Measurements from ENCODE around the gene LIN37.

LIN37 gene

DNA sequence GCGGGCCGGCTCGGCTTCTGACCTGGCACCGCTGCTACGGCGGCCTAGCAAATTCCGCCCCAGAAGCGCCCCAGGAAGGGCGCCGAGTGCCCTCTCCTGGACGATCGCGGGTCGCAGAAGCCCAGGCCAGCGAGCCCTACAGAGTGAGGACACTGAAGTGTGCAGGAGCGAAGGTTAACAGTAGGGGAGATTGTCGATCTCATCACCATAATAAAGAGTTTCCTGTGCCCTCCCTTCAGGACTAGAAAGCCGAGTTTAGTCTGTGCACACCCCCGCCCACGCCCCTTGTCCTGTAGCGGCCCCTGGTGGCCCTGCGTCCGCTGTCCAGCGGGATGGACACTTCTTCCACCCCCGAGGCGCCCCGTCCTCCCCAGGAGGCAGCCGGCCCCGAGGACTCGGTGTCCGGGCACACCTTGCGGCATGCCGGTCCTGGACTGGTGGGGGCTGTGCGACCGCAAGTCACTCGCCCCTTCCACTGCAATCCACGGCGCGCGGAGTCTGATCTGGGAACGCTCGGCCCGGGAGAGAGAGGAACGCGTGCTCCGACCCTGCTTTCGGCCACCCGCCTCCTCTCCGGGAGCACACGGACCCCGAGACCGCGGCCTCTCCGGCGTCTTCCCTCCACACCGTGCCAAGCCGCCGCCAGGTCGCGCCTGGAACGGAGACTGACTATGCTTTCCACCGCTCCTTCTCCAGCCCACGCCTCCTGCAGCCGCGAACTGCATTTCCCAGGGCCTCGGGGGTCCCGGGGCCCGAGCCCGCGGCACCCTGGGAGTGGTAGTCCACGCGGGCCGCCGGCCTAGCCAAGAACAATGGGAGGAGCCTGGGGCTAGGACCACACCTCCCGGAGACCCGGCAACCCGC is 31.3 kb upstream of the LIN37 start (continued):
- TF ChIP-seq CSRNP3 (CRISPR knock-in tag; IDR thresholded peaks at IDR 0.05) (no peak), ZFP3 (CRISPR knock-in tag; IDR thresholded peaks at IDR 0.05) (peak; percentile 31; the same call in 1 of the 2 replicates), ARNTL (CRISPR knock-in tag; IDR thresholded peaks at IDR 0.05; ENCODE audit: borderline replicate concordance, low read depth) (no peak), TOX (CRISPR knock-in tag; IDR thresholded peaks at IDR 0.05; ENCODE audit: borderline replicate concordance) (no peak), CREB5 (CRISPR knock-in tag; IDR thresholded peaks at IDR 0.05; ENCODE audit: low read depth) (no peak), PATZ1 (CRISPR knock-in tag; IDR thresholded peaks at IDR 0.05; ENCODE audit: borderline replicate concordance) (no peak), ZFP30 (CRISPR knock-in tag; IDR thresholded peaks at IDR 0.05) (no peak), ZNF565 (CRISPR knock-in tag; conservative IDR thresholded peaks at IDR 0.05; ENCODE audit: low read depth) (no peak), SNAI2 (CRISPR knock-in tag; IDR thresholded peaks at IDR 0.05) (no peak)

GRCh38 chr19:35717665-35718344 is 30.6 kb upstream of the LIN37 start, which contains the start of gene KMT2B:
Gene KMT2B, plus strand, starts transcription at chr19:35718003. Its CDS starts 16 bp downstream, at chr19:35718019.
- no peak for TF ChIP-seq CSDC2 (CRISPR knock-in tag; IDR thresholded peaks at IDR 0.05)
- TF ChIP-seq, protein P1, sequence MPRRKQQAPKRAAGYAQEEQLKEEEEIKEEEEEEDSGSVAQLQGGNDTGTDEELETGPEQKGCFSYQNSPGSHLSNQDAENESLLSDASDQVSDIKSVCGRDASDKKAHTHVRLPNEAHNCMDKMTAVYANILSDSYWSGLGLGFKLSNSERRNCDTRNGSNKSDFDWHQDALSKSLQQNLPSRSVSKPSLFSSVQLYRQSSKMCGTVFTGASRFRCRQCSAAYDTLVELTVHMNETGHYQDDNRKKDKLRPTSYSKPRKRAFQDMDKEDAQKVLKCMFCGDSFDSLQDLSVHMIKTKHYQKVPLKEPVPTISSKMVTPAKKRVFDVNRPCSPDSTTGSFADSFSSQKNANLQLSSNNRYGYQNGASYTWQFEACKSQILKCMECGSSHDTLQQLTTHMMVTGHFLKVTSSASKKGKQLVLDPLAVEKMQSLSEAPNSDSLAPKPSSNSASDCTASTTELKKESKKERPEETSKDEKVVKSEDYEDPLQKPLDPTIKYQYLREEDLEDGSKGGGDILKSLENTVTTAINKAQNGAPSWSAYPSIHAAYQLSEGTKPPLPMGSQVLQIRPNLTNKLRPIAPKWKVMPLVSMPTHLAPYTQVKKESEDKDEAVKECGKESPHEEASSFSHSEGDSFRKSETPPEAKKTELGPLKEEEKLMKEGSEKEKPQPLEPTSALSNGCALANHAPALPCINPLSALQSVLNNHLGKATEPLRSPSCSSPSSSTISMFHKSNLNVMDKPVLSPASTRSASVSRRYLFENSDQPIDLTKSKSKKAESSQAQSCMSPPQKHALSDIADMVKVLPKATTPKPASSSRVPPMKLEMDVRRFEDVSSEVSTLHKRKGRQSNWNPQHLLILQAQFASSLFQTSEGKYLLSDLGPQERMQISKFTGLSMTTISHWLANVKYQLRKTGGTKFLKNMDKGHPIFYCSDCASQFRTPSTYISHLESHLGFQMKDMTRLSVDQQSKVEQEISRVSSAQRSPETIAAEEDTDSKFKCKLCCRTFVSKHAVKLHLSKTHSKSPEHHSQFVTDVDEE (CRISPR knock-in tag; IDR thresholded peaks at IDR 0.05), result peak; percentile 1; the same call in 1 of the 2 replicates
- ATAC-seq, result peak; percentile 69; the same call in 2 of the 3 replicates

DNA sequence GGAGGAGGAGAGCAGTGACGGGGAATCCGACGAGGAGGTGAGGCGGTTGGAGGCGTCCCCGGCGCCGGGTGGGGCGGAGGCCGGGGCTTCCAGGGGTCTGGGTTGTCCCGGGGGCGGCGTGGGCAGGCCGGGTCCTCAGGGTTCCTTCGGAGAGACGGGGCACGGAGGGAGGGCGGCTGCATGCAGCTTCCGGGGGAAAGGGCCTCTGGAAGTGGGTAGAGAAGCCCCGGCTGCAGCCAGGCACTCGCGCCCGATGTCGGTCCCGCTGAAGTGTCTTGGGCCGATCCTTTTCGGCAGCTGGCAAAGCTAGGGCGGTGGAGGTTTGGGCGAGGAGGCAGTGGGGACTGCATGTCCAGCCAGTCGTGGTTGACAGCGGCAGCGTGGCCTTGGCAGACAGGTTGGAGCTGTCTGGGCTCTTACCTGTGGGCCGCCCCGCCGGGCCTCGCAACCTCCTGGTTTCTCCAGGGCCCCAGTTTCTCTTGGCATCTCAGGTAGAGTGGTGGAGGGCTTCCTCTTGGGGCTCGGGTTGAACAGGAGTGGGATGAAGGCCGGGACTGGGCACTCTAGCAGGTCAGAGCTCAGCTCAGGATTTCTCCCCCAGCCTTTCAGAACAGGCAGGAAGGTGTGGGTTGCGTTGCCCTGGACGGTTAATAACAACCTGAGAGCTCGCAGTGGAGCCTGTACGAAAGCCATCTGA is 29.9 kb upstream of the LIN37 start:
- no peak for ATAC-seq
- TF ChIP-seq ESRRG (CRISPR knock-in tag; IDR thresholded peaks at IDR 0.05) (no peak), ZNF8 (CRISPR knock-in tag; IDR thresholded peaks at IDR 0.05) (no peak), ZNF70 (CRISPR knock-in tag; IDR thresholded peaks at IDR 0.05) (no peak), CREB5 (CRISPR knock-in tag; IDR thresholded peaks at IDR 0.05; ENCODE audit: low read depth) (no peak), GLIS3 (CRISPR knock-in tag; IDR thresholded peaks at IDR 0.05) (no peak), ZFP3 (CRISPR knock-in tag; IDR thresholded peaks at IDR 0.05) (no peak), ZNF565 (CRISPR knock-in tag; conservative IDR thresholded peaks at IDR 0.05; ENCODE audit: low read depth) (no peak), ISL1 (CRISPR knock-in tag; IDR thresholded peaks at IDR 0.05) (no peak), ZC3H10 (CRISPR knock-in tag; IDR thresholded peaks at IDR 0.05) (no peak), CSDC2 (CRISPR knock-in tag; IDR thresholded peaks at IDR 0.05) (no peak), TCF4 (CRISPR knock-in tag; IDR thresholded peaks at IDR 0.05; ENCODE audit: borderline replicate concordance) (no peak), ARNTL (CRISPR knock-in tag; IDR thresholded peaks at IDR 0.05; ENCODE audit: borderline replicate concordance, low read depth) (no peak), RARB (CRISPR knock-in tag; IDR thresholded peaks at IDR 0.05) (no peak), TOX (CRISPR knock-in tag; IDR thresholded peaks at IDR 0.05; ENCODE audit: borderline replicate concordance) (no peak)
